Inferior parietal cortex (tissue), 1 donor: ENCODE results near the gene MECR.

Source experiments
- DNase-seq: peaks from one replicate; pipeline ENCODE4 v3.0.0-alpha.2; 2016; ENCODE audit errors: extremely low spot score

The MECR gene

DNA sequence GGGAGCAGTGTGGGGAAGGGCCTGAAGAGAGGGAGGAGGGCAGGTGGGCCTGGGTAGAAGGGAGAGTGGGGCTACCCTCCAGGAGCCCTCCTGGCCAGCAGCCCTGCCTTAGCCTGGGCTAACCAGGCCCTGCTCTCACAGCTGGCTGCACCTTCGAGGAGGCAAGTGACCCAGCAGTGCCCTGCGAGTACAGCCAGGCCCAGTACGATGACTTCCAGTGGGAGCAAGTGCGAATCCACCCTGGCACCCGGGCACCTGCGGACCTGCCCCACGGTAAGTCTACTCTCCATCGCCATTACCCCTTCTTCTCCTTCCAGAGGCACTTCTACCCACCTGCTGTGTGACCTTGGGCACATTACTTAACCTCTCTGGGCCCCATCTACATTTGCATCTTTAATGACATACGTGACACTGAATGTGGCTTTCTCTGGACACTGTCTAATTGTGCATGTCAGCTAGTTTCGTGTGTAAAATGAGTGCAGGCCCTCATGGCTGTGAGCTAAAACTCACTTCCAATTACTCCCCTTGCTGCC, 24.5 kb upstream of the MECR start:
- no peak for DNase-seq

DNA sequence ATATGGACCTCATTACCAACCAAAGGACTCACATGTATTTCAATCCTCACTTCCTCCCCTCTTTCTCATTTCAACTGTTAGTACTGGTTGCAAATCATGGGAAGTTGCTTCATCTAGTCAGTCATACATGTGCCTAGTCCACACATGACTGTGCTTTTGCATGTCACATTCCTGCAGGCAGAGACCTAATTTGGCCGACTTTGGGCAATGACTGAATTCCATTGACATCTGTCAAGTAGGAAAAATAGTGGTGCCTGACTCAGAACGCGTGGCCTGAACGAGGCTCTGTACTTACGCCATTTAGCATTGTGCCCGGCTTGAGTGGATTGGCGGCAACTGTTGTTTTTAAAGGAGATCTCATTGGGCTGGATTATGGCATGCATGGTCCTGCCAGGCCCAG, 23.6 kb upstream of the MECR start:
- DNase-seq, result no peak

DNA sequence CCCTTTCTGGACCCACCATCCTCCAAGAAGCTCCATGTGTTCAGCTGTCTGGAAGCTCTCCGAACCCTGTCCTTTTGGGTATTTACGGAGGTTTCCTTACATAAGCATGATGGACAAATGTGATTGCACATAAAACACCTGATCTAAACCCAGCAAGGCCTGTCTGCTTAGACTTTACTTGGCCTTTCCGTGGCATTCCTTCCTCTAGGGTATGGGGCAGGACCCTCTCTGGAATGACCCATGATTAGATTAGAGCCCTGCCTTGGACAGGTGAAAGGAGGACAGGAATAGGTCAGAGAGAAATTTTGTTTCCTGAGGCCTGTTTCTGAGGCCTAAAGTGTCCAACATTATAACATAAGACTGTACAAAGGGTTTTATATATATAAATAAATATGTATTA, 22.4 kb upstream of the MECR start:
- DNase-seq, result no peak

DNA sequence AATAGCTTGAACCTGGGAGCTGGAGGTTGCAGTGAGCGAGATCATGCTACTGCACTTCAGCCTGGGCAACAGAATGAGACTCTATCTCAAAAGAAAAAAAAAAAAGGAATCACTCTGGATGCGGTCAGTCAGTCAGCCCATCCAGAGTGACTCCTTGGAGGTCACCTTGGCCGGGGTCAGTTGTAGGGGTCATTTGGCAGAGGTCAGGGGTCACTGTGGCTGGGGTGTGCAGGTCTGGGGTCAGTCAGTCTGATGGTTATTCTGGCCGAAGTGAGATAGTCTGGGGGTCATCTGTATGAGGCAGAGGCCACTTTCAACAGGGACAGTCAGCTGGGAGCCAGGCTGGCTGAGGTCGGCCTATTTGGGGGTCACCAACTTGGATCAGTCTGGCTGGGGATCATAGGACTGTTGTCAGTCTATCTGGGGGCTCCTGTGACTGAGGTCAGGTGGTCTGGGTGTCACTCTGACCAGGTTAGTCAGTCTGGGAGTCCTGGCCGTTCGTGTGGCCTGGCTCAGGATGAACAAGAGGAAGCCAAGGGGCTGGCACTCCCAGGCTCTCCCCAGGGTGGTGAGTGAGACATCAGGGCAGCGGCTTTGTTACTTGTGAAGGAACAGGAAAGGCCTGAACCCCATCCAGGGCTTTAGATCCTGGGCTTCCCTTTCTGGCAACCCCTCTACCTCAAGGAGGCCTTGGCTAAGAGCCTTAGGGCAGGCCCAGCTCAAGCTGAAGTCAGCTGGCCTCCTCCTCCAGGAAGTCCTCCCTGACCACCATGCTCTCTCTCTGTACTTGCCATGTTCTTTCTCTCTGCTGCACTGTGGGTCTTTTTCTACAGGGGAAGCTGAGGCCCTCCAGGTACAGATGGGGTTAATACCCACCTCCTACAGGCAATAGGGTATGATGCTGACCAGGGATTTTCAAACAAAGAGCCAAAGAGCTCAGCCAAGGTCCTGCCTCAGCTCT, 20.7 kb upstream of the MECR start:
- no peak for DNase-seq

DNA sequence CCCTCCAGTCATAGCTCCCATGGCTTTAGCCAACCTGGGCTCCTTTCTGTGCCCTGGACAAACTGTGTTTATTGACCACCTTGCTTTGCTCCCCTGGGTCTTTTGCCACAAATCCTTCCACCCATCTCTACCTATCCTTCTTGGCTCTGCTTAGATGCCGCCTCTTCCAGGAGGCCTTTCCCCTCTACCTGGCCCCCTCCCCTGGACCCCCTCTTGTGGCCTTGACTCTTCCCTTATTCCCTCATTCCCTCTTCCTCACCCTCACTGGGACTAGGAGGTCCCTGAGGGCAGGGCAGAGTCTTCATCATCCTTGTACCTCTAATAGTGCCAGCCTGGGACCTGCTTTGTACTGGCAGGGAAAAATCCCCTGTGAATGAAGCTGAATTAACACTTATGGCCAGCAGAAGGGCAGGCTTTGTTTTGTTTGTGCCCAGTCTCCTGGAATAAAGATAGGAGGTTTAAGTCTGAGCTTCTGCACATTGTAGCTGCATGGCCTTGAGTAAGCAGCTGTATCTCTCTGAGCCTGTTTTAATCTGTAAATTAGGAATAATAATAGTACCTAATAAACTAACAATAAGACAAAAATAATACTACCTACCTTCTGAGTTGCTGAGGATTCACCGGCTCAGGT, 19.3 kb upstream of the MECR start:
- no peak for DNase-seq

DNA sequence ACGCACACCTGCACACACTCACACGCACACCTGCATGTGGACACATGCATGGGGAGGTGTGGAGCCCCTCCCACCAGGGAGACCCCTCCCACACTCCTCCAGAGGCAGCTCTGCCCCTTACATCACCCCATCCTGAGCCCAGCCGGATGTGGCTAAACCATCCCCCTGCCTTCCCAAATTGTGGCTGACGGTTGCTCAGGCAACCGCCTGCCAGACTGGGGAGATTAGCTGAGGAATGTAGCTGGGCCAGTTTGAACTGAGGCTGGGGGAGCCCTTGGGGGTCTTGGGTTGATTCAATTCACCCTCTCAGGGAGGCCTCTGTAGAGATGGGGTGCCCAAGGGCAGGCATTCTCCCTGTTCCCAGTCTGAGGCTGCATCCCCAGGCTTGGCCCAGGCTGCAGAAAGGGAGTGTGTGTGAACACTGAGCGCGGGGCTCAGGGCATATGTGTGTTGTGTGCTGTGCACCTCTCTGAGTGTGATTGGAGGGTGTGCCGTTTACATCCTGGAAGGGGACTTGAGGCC, 18.5 kb upstream of the MECR start:
- DNase-seq, result no peak

DNA sequence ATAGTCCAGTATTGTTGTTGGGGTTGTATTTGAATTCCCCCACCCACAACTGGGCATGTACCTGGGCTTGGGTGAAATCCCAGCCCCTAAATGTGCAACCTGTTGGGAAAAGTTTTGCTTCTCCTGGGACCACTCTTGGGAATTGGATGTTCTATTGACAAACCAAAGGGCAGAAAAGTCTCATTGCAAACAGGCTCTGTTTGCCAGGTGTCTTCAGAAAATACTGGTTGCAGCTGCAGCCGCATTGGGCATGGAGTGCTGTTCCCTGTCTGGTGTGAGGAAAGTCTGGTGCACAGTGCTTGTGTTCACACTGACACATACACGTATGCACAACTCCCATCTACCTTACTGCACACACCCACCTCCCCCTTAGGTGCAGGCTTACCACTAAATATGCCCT, 17.7 kb upstream of the MECR start:
- no peak for DNase-seq

DNA sequence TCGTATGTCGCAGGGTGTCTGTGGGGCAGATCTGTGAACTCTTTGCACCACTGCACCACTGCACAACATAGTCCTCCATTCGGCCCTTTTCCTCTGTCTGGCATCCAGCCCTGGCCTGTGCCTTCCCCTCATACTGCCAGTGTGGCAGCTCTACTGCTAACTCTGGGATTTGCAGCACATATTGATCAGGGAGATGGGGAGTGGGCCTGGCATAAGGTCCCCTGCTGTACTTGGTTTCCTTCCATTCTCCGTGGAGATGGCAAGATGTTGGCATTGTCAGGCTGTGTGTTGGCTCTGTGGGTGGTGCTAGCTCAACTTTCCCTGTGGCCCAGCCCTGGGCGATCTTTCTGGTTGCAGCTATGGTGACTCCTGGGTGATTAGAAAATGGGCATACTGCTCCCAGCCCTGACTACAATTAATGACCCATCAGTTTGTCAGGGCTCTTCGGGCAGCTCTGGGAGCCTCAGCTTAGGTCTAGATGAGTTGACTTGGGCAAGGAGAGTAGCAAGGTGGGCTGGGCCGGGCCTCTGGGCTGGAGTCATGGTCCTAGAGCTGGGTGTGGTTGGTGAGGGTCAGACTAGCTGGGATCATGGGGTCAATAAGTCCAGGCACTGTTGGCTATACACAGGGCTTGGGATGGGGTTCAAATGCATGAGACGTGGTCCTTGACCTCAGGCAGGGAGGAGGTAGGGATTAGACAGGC, 17.0 kb upstream of the MECR start:
- no peak for DNase-seq

DNA sequence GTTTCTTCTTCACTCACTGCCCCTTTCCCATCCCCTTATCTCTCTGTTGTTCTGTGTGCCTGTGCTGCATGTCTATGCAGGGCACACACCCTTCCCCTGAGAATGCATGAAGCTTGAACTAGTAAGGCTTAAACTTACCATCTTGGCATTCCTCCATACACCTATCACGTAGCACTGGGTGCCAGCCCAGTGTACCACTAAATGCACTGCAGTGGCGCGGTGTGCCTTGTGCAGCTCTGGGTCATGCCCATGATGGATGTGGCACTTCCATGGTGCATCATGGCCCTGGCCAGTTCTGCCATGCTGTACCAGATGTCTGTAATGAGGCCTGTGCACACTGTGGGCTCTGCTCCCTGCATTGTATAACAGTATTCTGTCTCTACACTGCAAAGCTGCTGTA, 16.3 kb upstream of the MECR start:
- no peak for DNase-seq

DNA sequence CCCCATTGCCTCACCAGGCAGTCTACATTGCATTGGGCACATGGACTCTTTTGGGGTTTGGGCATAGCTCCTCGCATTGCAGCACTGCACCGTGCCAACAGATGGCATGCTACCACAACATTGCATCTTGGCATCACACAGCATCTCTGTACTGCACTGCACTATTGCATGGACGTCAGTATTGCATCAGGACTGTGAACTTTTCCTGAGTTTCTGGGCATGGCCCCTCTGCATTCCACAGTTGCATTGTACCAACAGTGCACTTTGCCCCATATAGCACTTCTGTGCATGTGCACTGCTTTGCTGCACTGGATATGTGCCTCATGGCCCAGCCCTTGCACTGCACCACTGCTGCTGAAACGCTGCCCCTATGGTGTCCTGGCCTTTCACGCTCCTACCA, 15.1 kb upstream of the MECR start:
- peak; percentile 56 for DNase-seq

DNA sequence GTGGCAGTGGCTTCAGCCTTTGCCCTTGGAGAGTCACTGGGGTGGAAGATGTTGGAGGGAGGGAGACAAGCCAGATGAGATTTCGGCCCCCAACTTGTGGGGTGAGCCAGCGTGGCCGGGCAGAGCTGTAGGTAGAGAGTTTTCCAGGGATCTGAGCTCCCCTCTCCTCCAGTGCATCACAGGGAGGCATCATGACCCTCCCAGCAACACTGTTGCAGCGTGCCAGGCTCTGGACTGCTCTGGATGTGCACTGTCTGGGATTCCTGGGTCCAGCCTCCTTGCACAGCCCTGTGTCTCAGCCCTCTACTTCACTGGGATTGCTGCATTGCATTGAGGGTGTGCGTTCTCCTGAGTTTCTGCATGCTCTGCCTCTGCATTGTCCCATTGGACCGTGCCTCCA, 14.5 kb upstream of the MECR start:
- DNase-seq, result no peak

DNA sequence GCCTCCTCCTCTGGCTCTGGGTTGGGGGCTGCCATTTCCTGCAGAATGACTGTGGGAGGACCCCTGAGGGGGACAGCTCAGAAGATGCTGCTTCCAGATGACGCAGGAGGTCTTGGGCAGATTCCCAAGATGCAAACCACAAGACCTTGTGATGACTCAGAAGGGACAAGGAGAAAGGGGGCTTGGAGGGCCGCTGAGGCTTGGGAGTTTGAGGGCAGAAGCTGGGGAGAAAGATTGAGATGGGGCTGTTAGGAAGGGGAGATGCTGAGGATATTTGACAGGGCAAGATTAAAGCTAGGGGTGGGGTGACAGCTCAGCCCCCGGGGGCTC, 13.1 kb upstream of the MECR start:
- no peak for DNase-seq

DNA sequence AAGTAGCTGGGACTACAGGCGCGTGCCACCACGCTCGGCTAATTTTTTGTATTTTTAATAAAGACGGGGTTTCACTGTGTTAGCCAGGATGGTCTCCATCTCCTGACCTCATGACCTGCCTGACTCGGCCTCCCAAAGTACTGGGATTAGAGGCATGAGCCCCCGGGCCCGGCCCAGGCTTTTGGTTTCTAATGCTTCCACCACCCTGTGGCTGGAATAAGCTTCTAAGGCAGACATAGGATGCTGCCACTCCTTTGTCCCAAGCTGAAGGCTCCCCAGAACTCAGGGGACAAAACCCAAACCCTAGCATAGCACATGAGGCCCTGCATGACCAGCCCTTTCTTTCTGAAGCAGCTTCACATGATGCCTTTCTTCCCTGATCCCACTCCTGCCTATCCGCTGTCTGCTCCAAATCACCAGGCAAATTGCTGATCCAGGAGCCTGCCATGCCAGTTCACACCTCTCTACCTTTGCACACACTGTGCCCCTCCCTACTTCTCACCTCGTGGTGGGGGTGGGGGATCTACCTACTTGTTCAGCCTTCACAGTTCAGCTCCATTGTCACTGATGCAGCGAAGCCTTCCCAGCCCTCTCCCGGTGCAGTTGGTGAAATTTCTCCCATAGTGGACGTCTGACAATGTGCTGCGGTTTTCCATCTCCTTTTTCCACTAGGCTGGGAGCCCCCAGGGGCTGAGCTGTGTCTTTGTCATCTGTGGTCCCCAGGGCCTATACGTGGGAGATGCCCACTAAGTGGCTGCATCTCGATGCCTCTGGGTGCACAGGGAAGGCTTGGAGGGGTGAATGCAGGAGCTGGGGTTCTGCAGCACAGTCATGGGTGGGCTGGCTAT, 12.5 kb upstream of the MECR start:
- DNase-seq, result no peak

DNA sequence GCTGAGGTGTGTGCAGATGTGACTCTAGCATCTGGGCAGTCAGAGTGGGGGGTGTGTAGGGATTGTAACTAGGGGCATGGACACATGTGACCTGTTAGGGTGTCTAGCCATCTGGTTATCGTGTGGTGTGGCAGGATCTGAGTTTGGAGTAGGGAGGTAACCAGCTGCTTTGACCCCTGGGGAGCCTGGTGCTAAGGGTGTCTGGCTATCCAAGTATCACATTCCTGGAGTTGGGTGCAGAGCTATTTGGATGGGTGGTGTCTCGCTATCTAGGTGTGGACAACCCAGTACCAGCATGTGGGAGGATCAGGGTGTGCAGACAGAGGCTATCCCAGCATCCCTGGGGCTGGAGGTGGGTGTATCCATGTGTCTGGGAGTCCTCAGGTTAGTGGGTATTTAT, 10.3 kb upstream of the MECR start:
- no peak for DNase-seq

DNA sequence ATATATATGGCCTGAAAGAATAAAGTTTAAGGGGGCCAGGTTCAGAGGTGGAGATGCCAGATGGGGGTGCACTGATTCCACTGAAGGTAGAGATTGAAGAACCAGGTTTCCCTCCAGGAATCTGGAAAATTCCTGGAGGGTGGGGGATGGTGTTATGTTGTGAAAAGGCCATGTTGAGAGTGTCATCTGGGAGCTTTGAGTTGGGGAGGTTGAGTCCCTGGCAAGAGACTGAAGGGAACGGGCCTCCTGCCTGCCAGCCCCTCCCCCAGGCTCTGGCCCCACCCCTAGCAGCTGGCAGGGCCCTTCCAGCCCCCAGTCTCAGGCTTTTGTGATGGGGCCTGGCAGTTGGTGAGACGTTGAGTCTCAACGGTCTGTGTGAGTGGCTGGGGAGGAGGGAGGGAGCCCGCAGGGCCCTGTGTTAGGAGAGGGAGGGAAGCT, 9.7 kb upstream of the MECR start:
- no peak for DNase-seq

DNA sequence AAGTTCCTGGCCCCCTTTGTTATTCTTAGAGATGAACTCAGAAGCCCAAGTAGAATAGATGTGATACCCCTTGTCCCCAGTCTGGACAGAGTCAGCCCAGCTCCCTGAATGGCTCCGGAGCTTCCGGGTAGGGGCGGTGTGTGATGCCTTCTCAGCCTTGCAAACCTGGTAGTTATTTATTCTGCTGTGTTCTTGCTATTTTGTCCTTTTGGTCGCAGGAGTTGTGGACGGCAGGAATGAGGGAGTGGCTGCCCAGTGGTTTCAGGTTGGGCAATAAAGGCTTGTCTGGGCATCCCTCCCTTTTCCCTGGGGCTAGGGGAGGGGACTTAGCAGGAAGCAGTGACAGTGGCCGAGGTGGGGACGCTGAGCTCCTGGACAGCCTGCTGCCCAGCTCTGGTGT, 8.4 kb upstream of the MECR start:
- DNase-seq, result no peak

DNA sequence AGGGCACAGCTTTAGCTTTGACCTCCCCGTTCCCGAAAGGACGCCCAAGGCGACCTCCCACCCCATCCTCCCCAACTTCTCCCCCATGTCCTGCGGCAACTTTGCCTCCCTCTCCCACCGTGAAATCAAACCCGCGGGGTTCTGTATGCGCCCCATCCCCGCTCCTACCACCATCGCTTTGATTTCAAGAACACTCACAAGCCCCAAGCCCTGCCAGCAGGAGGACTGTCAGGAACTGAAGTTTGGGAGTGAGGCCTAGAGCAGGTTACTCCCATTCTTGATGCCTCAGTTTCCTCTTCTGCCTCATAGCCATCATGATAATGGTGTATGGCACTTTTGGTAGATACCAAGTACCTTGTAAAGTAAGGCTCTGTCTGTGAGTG, 7.9 kb upstream of the MECR start:
- no peak for DNase-seq

DNA sequence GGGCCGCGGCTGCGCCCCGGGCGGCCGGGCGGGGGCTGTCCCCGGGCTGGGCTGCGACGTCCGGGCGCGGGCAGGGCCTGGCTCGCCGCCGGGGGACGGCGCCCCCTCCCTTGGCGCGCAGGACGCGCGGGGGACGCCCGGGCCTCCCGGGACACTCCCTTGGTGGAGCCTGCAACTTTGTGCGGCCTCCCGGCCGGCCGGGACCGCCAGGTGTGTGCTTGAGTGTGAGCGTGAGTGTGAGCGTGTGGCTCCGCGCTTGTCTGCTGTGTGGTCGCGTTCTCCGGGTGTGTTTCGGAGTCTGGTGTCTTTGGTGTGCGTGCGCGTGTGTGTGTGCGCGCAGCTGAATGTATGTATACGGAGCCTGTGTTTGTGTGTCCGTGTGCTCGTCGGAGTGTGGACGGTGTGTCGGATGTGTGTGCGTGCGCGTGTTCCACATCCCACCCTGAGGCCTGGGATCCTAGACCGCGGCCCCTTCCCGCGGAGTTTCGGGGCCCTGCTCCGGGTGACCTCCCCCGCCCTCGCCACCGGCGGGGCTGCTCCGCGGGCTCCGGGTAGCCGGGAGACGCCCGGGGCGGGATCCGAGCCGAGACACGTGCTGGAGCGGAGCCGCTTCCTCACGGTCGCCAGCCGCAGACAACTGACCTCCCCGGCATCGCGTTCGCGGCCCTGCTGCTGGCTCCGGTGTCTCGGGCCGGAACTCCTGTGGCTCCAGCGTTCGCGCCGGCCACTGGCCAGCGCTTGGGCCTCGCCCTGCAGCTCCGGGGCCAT, 7.3 kb upstream of the MECR start:
- DNase-seq, result no peak

DNA sequence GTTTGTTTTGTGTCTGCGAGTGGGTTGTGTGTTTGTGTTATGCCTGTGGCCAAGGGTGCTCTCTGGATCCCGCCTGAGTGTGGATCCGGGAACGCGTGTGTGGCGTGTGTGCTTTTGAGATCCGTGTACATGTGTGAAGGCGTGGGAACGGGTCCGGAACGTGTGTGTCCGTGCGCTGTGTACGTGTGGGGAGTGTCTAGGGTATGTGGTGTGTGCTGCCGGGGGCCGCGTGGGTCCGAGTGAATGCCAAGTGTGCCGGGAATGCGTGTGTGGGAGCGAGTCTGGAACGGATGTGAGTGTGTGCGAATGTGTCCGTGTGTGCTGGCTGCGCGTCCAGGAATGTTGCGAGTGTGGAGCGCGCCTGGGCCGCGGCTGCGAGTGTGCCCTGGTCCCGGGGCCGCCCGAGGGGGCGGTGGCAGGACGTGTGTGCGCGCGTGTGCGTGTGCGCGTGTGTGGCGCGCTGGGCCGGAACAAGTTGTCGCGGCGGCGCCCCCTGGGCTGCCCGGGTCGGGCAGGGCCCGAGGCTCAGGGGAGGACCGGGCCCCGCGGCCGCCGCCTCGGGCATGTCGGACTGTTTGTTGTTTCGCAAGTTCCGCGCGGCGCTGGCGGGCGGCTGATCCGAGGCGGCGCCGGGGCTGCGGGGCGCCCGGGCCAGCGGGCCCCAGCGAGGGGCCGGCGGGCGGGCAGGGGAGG, 6.5 kb upstream of the MECR start:
- no peak for DNase-seq

DNA sequence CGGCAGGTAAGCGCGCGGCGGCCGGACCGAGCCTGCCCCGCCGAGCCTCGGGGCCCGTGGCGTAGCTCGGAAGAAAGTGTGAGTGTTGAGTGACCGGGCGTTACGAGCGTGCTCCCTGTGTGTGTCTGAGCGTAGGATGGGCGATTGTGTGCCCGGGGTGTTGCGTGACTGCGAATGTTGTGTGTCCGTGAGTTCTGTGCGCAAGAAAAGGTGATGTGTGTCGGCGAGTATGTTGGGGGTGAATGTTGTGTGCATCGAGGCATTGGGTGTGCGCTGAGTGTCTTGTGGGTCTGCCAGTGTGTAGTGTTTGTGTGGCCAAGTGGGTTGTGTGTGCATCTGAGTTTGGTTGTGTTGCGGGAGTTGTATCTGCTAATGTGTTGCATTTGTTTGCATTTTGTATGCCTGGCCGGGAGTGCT, 6.0 kb upstream of the MECR start:
- DNase-seq, result no peak
